Ascending aorta (tissue), 2 donors: ENCODE results near the gene TH. TPM values are rescaled to one million over a fixed set of nuclear protein-coding genes. Genes with fewer than 3 reads are reported as not detected.

Experiments
- DNase-seq, 2 donors: peaks; one replicate each; pipeline ENCODE4 v3.0.0-alpha.2; 2019; ENCODE audit warnings: low spot score in 2 of 2
- H3K27ac ChIP-seq, 2 donors: fragments of 200-600 bp; sonication (generic); one replicate each; pipeline ENCODE4 v1.5.1; 2016 to 2017; ENCODE audit warnings: mild to moderate bottlenecking in 1 of 2
- H3K27me3 ChIP-seq: fragments of 200-600 bp; sonication (generic); one replicate; pipeline ENCODE4 v1.5.1; 2017
- H3K36me3 ChIP-seq, 2 donors: fragments of 200-600 bp; sonication (generic); one replicate each; pipeline ENCODE4 v1.5.1; 2016
- H3K4me1 ChIP-seq, 2 donors: fragments of 200-600 bp; sonication (generic); one replicate each; pipeline ENCODE4 v1.5.1; 2016 to 2017; ENCODE audit warnings: mild to moderate bottlenecking in 1 of 2
- H3K4me3 ChIP-seq, 2 donors: fragments of 200-600 bp; sonication (generic); one replicate each; pipeline ENCODE4 v1.5.1; 2016 to 2017; ENCODE audit warnings: mild to moderate bottlenecking in 1 of 2
- H3K9me3 ChIP-seq, 2 donors: fragments of 200-600 bp; sonication (generic); one replicate each; pipeline ENCODE4 v1.5.1; 2016
- intact Hi-C: fragments of 100-400 bp; cut with DNase I; formaldehyde crosslinking; loops from one replicate; pipeline ENCODE4 v1.15.1; 2023
- total RNA-seq: library from RNA; depleted of rRNA; stranded (reverse); fragments of >200 nt; gene quantifications from one replicate; pipeline ENCODE4 v1.1.0, GENCODE V29; 2016
- TF ChIP-seq, protein P1 (sequence below), 3 experiments: fragments of 200-600 bp in 2 of 3; fragments of 450-650 bp in 1 of 3; sonication (generic) in 2 of 3; IDR thresholded peaks; one replicate each; pipeline ENCODE4 v1.5.1; 2016 to 2019; ENCODE audit warnings: antibody characterized with exemption in 3 of 3, mild to moderate bottlenecking in 1 of 3, moderate library complexity in 1 of 3

Gene TH
- total RNA-seq, 1 donor from 2014 or later = not detected

DNA sequence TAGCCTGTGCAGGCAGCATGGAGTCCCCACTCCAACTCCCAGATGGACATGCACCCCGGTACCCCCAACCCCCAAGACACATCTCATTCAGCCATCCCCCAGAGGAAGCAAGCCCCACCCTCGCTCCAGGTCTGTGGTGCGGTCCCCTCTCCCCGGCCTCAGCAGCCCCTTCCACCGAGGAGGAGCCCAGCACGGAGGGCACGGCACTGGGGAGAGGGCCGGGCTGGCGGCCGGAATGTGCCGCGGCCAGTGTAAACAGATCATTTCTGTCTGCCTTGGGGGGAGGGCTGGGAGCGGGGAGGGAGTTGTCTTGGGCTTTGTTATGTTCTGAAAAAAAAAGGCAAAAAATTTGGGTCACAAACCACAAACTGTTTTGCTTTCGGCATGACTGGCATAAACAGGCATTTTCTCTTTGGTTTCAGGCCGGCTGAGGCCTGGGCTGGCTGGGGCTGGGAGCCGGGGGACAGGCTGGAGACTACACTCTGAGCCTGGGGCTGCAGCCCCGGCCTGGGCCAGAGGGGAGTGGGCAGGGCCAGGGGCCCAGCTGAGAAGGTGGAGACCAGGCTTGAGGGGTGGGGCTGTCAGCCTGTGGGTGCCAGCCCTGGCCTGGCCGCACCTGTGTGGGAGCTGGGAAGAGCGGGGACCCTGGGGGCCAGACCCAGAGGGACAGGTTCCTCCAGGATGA lies 49.3 kb downstream of the TH start:
- TF ChIP-seq, protein P1, sequence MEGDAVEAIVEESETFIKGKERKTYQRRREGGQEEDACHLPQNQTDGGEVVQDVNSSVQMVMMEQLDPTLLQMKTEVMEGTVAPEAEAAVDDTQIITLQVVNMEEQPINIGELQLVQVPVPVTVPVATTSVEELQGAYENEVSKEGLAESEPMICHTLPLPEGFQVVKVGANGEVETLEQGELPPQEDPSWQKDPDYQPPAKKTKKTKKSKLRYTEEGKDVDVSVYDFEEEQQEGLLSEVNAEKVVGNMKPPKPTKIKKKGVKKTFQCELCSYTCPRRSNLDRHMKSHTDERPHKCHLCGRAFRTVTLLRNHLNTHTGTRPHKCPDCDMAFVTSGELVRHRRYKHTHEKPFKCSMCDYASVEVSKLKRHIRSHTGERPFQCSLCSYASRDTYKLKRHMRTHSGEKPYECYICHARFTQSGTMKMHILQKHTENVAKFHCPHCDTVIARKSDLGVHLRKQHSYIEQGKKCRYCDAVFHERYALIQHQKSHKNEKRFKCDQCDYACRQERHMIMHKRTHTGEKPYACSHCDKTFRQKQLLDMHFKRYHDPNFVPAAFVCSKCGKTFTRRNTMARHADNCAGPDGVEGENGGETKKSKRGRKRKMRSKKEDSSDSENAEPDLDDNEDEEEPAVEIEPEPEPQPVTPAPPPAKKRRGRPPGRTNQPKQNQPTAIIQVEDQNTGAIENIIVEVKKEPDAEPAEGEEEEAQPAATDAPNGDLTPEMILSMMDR (IDR thresholded peaks at IDR 0.05) = no peak
- H3K4me1 ChIP-seq = no peaks in the 10 kb centered on the region
- H3K9me3 ChIP-seq = no peaks in the 10 kb centered on the region
- H3K36me3 ChIP-seq = no peaks in the 10 kb centered on the region
- intact Hi-C loops = no loop called here
- no peak for DNase-seq
- H3K27me3 ChIP-seq = peaks cover 5% of the 10 kb centered on the region
- H3K4me3 ChIP-seq = no peak overlapping the region
- no peak overlapping the region for H3K27ac ChIP-seq

DNA sequence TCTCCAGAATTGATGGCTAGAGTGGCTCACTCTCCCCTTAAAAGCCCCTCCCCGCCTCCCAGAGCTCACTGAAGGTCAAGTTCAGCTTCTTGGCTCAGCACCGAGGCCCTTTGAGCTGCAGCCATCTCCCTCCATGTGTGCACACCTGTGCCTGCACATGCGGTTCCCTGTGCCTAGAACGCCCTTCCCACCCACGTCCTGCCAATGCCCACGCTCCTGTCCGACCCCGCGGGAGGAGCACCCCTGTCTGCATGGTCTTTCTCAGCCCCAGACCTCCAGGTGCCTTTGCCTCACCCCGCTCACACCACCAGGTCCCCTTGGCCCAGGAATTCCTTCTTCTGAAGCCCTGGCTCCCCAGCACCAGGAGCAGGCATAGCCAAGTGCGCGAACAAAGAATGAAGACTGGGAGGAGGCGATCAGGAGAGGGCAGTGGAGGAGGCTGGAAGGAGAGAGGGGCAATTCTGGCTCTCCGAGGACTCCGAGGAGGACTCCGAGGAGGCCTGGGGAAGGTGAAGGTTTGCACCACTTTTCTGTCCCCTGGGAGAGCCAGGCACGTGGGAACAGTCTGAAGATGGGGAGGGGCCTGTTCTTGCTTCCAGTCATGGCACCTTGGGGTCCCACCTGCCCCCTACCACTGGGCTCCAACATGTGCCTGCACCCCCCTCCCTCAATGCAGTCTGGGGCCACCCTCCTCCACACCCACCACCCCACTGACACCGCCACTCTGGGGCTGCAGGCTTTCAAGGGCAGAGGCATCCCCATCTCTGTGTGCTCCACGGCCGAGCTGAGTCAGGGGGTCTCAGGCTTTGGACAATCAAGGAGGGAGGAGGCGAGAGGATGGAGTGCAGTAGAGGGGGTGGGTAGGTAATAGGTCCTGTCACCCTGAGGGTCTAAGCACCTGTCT lies 50.1 kb downstream of the TH start:
- Histone ChIP-seq H3K36me3 (no peaks in the 10 kb centered on the region), H3K4me1 (no peaks in the 10 kb centered on the region), H3K27me3 (peaks cover 5% of the 10 kb centered on the region), H3K27ac (no peak overlapping the region), H3K4me3 (no peak overlapping the region), H3K9me3 (peaks cover 0 to 4% of the 10 kb centered on the region in 2 donors)
- TF ChIP-seq, protein P1 (IDR thresholded peaks at IDR 0.05) = no peak
- intact Hi-C loops = no loop called here
- no peak for DNase-seq

DNA sequence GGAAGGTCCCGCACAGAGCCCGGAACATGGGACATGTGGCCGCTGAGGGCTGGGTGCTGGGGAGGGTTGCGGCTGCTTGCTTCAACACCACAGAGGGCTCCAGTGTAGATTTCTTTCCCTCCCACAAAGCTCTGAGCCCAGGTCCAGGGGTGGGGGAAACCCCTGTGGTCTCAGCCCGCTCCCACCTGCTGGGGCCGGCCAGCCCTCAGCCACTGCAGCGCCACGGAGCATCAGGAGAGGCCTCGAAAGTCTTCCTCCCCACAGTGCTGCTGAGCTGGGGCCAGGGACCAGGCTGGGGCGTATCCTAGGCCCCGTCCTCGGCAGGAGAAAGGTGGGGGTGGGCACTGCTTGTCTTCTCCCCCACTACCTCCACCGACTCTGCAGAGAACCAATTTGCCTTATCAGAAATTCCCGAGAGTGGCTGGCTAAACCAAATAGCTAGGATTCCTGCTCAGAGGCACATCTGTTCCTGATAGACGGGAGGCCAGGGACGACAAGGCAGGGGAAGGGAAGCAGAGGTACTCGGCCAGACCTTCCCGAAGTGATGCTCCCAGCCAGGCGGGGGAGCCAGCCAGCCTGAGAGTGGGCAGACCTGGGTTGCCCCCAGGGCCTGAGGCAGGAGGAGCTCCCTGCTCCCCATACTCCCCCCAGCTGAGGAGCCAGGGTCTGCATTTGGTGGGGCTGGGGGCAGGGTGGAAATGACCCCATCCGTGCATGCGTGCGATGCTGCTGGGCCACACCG lies 51.1 kb downstream of the TH start:
- Histone ChIP-seq H3K36me3 (no peaks in the 10 kb centered on the region), H3K27me3 (peaks cover 5% of the 10 kb centered on the region), H3K27ac (no peak overlapping the region), H3K4me1 (no peaks in the 10 kb centered on the region), H3K4me3 (no peak overlapping the region), H3K9me3 (peaks cover 0 to 9% of the 10 kb centered on the region in 2 donors)
- TF ChIP-seq, protein P1 (IDR thresholded peaks at IDR 0.05) = no peak
- DNase-seq = no peak
- intact Hi-C loops = no loop called here

DNA sequence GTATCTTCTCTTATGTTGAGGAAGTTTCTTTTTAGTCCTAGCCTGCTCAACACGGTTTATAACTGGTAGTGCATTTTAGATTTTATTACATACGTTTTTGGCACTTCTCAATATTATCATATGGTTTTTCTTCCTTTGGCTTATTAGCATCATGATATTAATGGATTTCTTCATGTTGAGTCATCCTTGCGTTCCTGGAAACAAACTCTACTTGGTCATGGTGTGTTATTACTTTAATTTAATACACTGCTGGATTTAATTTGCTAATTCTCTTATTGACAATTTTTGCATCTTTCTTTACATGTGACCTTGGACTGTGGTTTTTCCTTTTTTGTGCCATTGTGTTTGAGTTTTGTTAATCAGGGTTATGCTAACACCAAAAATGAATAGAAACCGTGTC lies 52.9 kb downstream of the TH start:
- H3K27me3 ChIP-seq = peaks cover 5% of the 10 kb centered on the region
- intact Hi-C loops = no loop called here

DNA sequence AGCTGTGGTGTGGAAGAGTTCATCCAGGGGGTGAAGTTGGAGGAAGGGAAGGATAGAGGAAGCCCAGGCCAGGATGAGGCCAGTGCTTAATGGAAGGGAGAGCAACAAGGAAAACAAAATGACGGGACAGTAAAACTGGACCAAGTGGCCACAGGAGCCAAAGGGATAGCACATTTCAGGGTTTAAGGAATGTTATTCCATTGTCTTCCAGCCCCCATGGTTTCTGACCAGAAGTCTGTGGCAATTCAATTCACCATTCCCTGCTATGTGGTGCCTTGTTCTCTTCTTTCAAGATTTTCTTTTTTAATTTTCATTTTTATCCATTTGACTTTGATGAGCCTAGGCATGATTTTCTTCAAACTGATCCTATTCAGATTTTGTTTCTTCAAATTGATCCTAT lies 54.9 kb downstream of the TH start:
- no peak for DNase-seq
- Histone ChIP-seq H3K27me3 (peaks cover 5% of the 10 kb centered on the region), H3K9me3 (peaks cover 0 to 9% of the 10 kb centered on the region in 2 donors), H3K36me3 (no peaks in the 10 kb centered on the region), H3K4me1 (no peaks in the 10 kb centered on the region), H3K27ac (no peak overlapping the region), H3K4me3 (no peak overlapping the region)
- intact Hi-C loops = no loop called here
- TF ChIP-seq, protein P1 (IDR thresholded peaks at IDR 0.05) = no peak

More for the DNA sequence above, 52.9 kb downstream of the TH start:
- peaks cover 0 to 9% of the 10 kb centered on the region in 2 donors for H3K9me3 ChIP-seq
- no peaks in the 10 kb centered on the region for H3K36me3 ChIP-seq
- no peak for DNase-seq
- H3K4me3 ChIP-seq = no peak overlapping the region
- H3K4me1 ChIP-seq = no peaks in the 10 kb centered on the region
- TF ChIP-seq, protein P1 (IDR thresholded peaks at IDR 0.05) = no peak
- H3K27ac ChIP-seq = no peak overlapping the region
